ENCODE results near the gene ORAI1.
"Not testable (repeated sequence)": the region's sequence is repeated elsewhere in the genome, so short reads cannot be mapped to it uniquely, and the experiment has no call there.

Gene ORAI1

GRCh38 chr12:121641343-121641630, 15.0 kb downstream of the ORAI1 start:
- in situ Hi-C loops (cut with MboI; ENCODE audit: low sequenced_read_pairs): no loop called here

GRCh38 chr12:121648458-121649028, 22.2 kb downstream of the ORAI1 start:
- in situ Hi-C loops (cut with MboI; ENCODE audit: low sequenced_read_pairs): no loop called here

GRCh38 chr12:121649322-121649721, 23.0 kb downstream of the ORAI1 start:
- in situ Hi-C loops (cut with MboI; ENCODE audit: low sequenced_read_pairs): no loop called here

DNA sequence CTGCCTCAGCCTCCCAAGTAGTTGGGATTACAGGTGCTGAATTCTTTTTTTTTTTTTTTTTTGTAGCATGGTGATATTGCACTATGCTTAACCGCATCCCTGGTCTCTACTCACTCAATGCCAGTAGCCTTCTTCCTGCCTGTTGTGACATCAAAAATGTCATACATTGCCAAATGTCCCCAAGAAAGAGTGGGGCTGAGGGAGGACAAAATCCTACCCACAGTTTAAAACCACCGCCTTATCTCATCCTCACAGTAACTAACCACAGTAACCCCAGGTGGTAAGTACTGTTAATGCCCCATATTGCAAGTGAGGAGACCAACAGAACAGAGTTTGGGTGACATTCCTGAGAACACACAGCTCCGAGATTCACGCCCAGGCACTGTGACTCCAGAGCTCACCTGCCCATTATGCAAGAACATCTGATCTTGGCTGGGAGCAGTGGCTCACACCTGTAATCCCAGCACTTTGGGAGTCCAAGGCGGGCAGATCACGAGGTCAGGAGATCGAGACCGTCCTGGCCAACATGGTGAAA, 23.6 kb downstream of the ORAI1 start:
- in situ Hi-C loops (cut with MboI; ENCODE audit: low sequenced_read_pairs): no loop called here

DNA sequence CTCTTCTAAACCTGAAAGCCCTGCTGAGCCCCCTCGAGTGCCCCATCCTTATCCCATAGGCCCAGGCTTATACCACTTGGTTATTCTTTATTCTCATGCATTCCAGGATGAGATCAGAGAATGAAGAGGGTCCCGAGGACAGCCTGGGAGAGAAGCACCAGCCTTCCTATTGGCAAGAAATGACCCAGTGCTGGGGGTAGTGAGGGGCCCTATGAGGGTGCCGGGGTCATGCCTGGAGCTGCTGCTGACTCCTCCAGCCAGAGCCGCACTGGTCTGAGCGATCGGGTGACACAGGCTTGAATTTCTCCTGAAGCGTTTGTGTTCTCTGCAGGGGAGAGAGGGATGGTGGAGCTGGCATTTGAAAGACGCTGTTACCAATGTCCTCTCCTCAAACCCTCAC, 25.0 kb downstream of the ORAI1 start:
- in situ Hi-C loops (cut with MboI; ENCODE audit: low sequenced_read_pairs): no loop called here

- in situ Hi-C loops (cut with MboI; ENCODE audit: low sequenced_read_pairs): no loop called here
Measured at GRCh38 chr12:121652767-121653497, 26.6 kb downstream of the ORAI1 start.

GRCh38 chr12:121653999-121654398, 27.7 kb downstream of the ORAI1 start:
- in situ Hi-C loops (cut with MboI; ENCODE audit: low sequenced_read_pairs): no loop called here

DNA sequence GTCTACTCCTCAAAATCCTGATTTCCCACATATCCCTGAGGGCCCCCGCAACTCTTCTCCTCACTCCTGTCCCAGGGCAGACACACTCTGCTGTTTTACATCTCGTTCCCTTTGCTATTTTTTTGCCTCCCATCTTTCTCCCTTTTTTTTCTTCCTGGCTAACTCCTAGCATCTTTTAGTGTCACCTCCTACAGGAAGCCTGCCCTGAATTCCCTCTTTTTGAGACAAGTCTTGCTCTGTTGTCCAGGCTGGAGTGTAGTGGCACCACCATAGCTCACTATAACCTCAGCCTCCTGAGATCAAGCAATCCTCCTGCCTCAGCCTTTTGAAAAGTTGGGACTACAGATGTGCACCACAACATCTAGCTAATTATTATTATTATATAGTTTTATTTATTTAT, 29.8 kb downstream of the ORAI1 start:
- in situ Hi-C loops (cut with MboI; ENCODE audit: low sequenced_read_pairs): no loop called here

DNA sequence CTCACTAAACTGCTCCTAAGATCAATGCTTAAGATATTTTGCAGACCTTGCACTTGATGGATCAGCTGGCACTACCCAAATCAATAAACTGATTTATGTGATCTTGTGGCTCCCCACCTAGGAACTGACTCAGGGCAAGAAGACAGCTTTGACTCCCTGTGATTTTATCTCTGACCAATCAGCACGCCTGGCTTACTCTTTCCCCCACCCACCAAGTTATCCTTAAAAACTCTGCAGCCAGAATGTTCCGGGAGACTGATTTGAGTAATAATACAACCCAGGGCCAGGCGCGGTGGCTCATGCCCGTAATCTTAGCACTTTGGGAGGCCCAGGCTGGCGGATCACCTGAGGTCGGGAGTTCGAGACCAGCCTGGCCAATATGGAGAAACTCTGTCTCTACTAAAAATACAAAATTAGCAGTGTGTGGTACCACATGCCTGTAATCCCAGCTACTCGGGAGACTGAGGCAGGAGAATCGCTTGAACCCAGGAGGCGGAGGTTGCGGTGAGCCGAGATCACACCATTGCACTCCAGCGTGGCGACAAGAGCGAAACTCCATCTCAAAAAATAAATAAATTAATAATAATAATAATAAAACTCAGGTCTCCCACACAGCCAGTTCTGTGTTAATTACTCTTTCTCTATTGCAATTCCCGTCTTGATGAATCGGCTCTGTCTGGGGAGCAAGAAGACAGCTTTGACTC, 31.1 kb downstream of the ORAI1 start:
- in situ Hi-C loops (cut with MboI; ENCODE audit: low sequenced_read_pairs): no loop called here

GRCh38 chr12:121661353-121662105, 35.2 kb downstream of the ORAI1 start:
- in situ Hi-C loops (cut with MboI; ENCODE audit: low sequenced_read_pairs): not testable (repeated sequence)

- in situ Hi-C loops (cut with MboI; ENCODE audit: low sequenced_read_pairs): no loop called here
Measured at GRCh38 chr12:121663610-121663929, 37.2 kb downstream of the ORAI1 start.

GRCh38 chr12:121666829-121667228, 40.5 kb downstream of the ORAI1 start:
- in situ Hi-C loops (cut with MboI; ENCODE audit: low sequenced_read_pairs): not testable (repeated sequence)

GRCh38 chr12:121668750-121669520, 42.6 kb downstream of the ORAI1 start:
- in situ Hi-C loops (cut with MboI; ENCODE audit: low sequenced_read_pairs): no loop called here

GRCh38 chr12:121669521-121669900, 43.2 kb downstream of the ORAI1 start, which contains the start of gene MORN3:
TSS of gene MORN3 (minus strand) at chr12:121669654. CDS start at chr12:121669483, 171 bp downstream.
- in situ Hi-C loops (cut with MboI; ENCODE audit: low sequenced_read_pairs): no loop called here

DNA sequence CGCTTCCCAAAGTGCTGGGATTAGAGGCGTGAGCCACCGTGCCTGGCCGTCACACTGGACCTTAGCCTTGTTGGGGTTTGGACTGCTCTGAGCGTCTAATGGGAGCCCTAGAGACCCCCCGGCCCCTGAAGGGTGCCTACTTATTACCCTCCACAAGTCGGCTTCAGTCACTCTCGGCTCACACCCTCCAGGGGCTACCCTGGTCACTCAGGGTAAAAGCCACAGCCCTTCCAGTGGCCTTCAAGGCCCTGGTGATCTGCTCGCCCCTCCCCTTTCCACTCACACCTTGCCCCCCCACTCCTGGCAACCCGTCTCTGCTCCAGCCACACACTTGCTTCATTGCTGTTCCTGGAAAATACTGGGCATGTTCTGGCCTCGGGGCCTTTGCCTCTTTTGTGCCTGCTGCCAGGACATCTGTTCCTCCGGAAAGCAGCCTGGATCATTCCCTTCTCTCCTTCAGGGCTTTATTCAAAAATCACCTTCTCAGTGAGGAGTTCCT, 46.7 kb downstream of the ORAI1 start:
- in situ Hi-C loops (cut with MboI; ENCODE audit: low sequenced_read_pairs): loop anchor here (10.0 kb wide), 1 partner anchor 48 kb away; the partner anchor contains the start of gene ORAI1

GRCh38 chr12:121676190-121676589, 49.9 kb downstream of the ORAI1 start:
- in situ Hi-C loops (cut with MboI; ENCODE audit: low sequenced_read_pairs): loop anchor here (10.0 kb wide), 1 partner anchor 51 kb away; the partner anchor contains the start of gene ORAI1

- in situ Hi-C loops (cut with MboI; ENCODE audit: low sequenced_read_pairs): loop anchor here (10.0 kb wide), 1 partner anchor 54 kb away; the partner anchor contains the start of gene ORAI1
Measured at GRCh38 chr12:121678305-121678704, 52.0 kb downstream of the ORAI1 start.

DNA sequence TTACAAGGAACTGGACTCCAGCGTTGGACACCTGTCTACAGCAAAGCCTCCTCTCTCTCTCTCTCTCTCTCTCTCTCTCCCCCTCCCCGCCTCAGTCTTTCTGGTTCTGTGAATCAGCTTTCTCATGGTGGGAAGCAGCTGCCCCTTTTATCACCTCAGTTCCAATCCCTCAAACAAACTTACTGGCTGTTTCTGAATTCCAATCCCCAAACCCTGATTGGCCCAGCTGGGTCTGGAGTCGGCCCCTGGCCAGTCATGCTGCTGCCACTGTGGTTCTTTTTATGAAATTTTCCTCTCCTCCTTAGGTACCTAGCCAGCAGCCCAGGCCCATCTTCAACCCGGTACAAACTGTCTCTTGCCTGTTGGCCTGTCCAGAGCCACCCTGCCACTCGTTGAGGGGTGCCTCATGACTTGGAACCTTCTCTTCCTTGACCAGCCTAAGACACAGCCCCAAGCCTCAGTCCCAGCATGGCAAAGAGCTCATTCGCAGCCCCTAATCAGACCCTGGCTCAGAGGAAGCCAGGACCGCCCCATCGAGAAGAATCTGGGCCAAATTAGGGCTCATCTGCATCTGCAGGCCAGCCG, 52.5 kb downstream of the ORAI1 start:
- in situ Hi-C loops (cut with MboI; ENCODE audit: low sequenced_read_pairs): loop anchor here (10.0 kb wide), 1 partner anchor 54 kb away; the partner anchor contains the start of gene ORAI1

- in situ Hi-C loops (cut with MboI; ENCODE audit: low sequenced_read_pairs): loop anchor here (10.0 kb wide), 1 partner anchor 55 kb away; the partner anchor contains the start of gene ORAI1
Measured at GRCh38 chr12:121679661-121680197, 53.4 kb downstream of the ORAI1 start.
